Fibroblast of mammary gland (primary cell): Measurements from ENCODE around the gene TBC1D5.
"Not testable (repeated sequence)": the region's sequence is repeated elsewhere in the genome, so short reads cannot be mapped to it uniquely, and the experiment has no call there.

Experiments
- DNase-seq: peaks from one replicate; pipeline ENCODE4 v3.0.0-alpha.2; 2010; ENCODE audit warnings: low read depth
- H3K4me3 ChIP-seq: 2 replicates; pipeline ENCODE4 v1.5.1; 2011; ENCODE audit warnings: low read depth, mild to moderate bottlenecking, low read length, moderate library complexity; ENCODE audit not compliant: control insufficient read depth
- TF ChIP-seq, protein P1 (sequence below): conservative IDR thresholded peaks from 2 replicates; pipeline ENCODE4 v1.5.1; 2011; ENCODE audit warnings: low read depth, low read length, inconsistent platforms; ENCODE audit not compliant: control insufficient read depth, insufficient read depth

The TBC1D5 gene

GRCh38 chr3:17741621-17742101, 770 bp downstream of the TBC1D5 start:
- H3K4me3 ChIP-seq = peak overlapping the region; percentile 73
- TF ChIP-seq, protein P1, sequence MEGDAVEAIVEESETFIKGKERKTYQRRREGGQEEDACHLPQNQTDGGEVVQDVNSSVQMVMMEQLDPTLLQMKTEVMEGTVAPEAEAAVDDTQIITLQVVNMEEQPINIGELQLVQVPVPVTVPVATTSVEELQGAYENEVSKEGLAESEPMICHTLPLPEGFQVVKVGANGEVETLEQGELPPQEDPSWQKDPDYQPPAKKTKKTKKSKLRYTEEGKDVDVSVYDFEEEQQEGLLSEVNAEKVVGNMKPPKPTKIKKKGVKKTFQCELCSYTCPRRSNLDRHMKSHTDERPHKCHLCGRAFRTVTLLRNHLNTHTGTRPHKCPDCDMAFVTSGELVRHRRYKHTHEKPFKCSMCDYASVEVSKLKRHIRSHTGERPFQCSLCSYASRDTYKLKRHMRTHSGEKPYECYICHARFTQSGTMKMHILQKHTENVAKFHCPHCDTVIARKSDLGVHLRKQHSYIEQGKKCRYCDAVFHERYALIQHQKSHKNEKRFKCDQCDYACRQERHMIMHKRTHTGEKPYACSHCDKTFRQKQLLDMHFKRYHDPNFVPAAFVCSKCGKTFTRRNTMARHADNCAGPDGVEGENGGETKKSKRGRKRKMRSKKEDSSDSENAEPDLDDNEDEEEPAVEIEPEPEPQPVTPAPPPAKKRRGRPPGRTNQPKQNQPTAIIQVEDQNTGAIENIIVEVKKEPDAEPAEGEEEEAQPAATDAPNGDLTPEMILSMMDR = no peak
- DNase-seq = peak; percentile 72

GRCh38 chr3:17740721-17741141, 1.7 kb downstream of the TBC1D5 start:
- H3K4me3 ChIP-seq = peak overlapping the region; percentile 73
- TF ChIP-seq, protein P1 = no peak
- DNase-seq = peak; percentile 59

DNA sequence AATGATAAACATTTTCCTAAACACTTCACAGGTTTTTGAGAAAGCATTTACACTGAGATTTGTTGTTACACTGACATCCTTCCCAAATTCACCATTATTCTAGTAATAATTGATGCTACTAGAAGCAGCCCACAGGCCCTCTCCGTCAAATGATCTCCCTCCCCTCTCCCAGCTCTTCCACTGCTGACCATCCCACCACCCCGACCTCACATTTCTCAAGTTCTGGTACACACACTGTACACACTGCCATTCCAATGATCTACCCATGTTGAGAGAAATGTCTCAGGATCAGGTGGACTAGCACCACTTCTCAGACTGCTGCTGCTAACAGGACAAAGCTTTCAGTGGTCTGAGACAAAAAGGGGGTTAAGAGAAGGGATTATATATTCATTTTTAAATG, 3.5 kb downstream of the TBC1D5 start:
- DNase-seq = no peak
- TF ChIP-seq, protein P1 = no peak
- no peak overlapping the region for H3K4me3 ChIP-seq

- no peak overlapping the region for H3K4me3 ChIP-seq
- no peak for DNase-seq
- TF ChIP-seq, protein P1 = no peak
Observed at GRCh38 chr3:17738219-17738618, 4.2 kb downstream of the TBC1D5 start.

DNA sequence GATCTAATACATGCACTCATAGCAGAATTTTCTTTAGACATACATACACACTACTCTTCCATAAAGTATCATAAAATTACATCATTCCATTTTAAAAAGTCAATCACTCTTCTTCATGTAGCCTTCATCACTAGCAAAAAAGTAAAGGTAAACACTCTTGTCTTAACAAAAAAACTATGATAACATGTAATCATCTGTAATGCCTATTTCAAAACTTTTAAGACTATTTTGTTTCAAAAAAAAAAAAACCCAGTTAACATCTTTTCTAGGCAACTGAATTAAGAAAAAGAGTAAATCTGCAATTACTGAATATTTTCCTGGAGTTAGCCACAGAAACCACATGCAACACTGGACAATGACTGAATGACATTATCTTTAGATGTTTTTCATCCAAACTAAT, 4.8 kb downstream of the TBC1D5 start:
- DNase-seq = no peak
- no peak overlapping the region for H3K4me3 ChIP-seq
- TF ChIP-seq, protein P1 = no peak

- not testable (repeated sequence) for DNase-seq, H3K4me3 ChIP-seq
Observed at GRCh38 chr3:17735362-17735761, 7.1 kb downstream of the TBC1D5 start.

DNA sequence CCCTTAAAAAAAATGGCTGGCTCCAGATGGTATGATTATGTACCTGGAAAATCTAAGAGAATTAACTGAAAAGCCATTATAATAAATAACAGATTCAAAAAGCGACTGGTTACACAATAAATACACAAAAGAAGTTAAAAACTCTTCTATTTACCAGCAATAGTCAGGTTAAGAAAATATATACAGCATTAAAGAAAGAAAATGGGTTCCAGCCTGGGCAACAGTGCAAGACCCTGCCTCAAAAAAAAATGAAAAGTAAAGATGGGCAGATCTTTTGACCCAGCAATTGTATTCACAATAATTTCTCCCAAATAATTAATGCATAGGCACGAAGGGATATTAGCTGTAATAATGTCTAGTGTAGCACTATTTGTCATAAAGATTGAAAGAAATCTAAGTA, 8.7 kb downstream of the TBC1D5 start:
- no peak for DNase-seq
- TF ChIP-seq, protein P1 = no peak
- H3K4me3 ChIP-seq = no peak overlapping the region
